IMR-90 (cell line): Measurements from ENCODE around the gene ARHGEF12.

Experiments used
- CEBPB ChIP-seq: IDR thresholded peaks from 2 replicates; pipeline ENCODE4 v1.6.1; 2012; ENCODE audit warnings: low read depth, low read length, improper control_type of control experiment
- CTCF ChIP-seq: conservative IDR thresholded peaks from 2 replicates; pipeline ENCODE4 v1.5.1; 2012; ENCODE audit warnings: mild to moderate bottlenecking, low read depth, low read length, improper control_type of control experiment
- ELK1 ChIP-seq: fragments of 150-350 bp; IDR thresholded peaks from 2 replicates; pipeline ENCODE4 v1.6.1; 2016; ENCODE audit warnings: low read depth, mild to moderate bottlenecking, low read length, moderate library complexity, borderline replicate concordance
- RAD21 ChIP-seq: IDR thresholded peaks from 2 replicates; pipeline ENCODE4 v1.6.1; 2012; ENCODE audit warnings: low read length, improper control_type of control experiment

GRCh38 chr11:120303004-120303637 lies 33.1 kb upstream of the ARHGEF12 start:
- TF ChIP-seq CEBPB: no peak
- TF ChIP-seq CTCF: peak; percentile 99
- peak; percentile 75 for TF ChIP-seq RAD21
- no peak for TF ChIP-seq ELK1
